Central memory CD8-positive, alpha-beta T cell (primary cell): ENCODE measurements around the gene ABCB4.

ENCODE experiments used
- ATAC-seq: fragments of 150-1000 bp; cut with Tn5 transposase; replicated peaks from 2 replicates; pipeline ENCODE4 v1.10.0; 2022; ENCODE audit warnings: mild to moderate bottlenecking, moderate FRiP score, moderate number of reproducible peaks; ENCODE audit not compliant: poor library complexity, severe bottlenecking; ENCODE audit errors: extremely low read depth
- DNase-seq, 2 donors: peaks; one replicate each; pipeline ENCODE4 v3.0.0; 2021; ENCODE audit warnings: low spot score in 2 of 2
- H3K27ac Mint-ChIP-seq: one replicate; pipeline ENCODE4 v1.8.0; 2022; ENCODE audit warnings: low read depth, mild to moderate bottlenecking, moderate library complexity, mixed read lengths
- H3K27me3 Mint-ChIP-seq: one replicate; pipeline ENCODE4 v1.8.0; 2022; ENCODE audit warnings: mixed read lengths
- H3K36me3 Mint-ChIP-seq: one replicate; pipeline ENCODE4 v1.8.0; 2022; ENCODE audit warnings: mild to moderate bottlenecking, moderate library complexity, mixed read lengths; ENCODE audit not compliant: insufficient read depth
- H3K4me1 Mint-ChIP-seq: one replicate; pipeline ENCODE4 v1.8.0; 2022; ENCODE audit warnings: mixed read lengths
- H3K4me3 Mint-ChIP-seq: one replicate; pipeline ENCODE4 v1.8.0; 2022; ENCODE audit warnings: mild to moderate bottlenecking, moderate library complexity, mixed read lengths
- H3K9me3 Mint-ChIP-seq: one replicate; pipeline ENCODE4 v1.8.0; 2022; ENCODE audit warnings: mixed read lengths

Gene ABCB4

DNA sequence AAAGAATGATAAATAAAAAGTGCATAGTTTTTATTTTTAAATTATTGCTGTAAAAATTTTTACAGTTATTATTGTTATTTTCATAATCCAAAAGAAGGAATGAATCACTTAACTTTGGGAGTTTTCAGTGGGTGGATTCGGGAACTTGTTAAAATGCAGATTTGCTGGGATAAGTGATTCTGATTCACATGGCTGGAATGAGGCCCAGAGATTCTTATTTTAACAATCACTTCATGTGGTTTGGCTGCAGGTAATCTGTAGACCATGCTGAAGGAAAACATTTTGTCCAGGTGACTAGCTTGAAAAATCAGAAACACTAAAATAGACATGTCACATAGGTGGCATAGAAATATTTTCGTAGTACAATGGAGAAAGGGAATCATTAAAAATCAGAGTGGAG is 116.1 kb downstream of the ABCB4 start:
- no peak overlapping the region for H3K4me3 Mint-ChIP-seq
- no peak overlapping the region for H3K27ac Mint-ChIP-seq
- H3K27me3 Mint-ChIP-seq: no peaks in the 10 kb centered on the region
- no peaks in the 10 kb centered on the region for H3K9me3 Mint-ChIP-seq
- no peak for ATAC-seq
- H3K4me1 Mint-ChIP-seq: no peaks in the 10 kb centered on the region
- no peak for DNase-seq
- H3K36me3 Mint-ChIP-seq: peaks cover 15% of the 10 kb centered on the region

DNA sequence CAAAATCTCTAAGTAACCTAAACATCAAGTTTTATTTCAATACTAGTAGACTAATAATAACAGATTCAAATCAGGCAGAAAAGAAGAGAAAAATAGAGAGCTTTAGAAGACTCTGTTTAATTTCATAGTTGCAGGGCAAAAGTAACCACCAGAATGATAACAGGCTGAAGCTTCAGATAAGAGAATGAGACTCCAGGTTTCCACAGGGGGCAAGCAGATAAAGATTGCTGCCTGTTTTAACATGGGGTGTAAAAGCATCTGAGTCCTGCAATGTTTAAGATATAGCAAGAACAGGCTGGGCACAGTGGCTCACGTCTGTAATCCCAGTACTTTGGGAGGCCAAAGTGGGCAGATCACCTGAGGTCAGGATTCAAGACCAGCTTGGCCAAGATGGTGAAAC is 119.0 kb downstream of the ABCB4 start:
- Mint-ChIP-seq H3K4me1 (no peaks in the 10 kb centered on the region), H3K27ac (no peak overlapping the region), H3K4me3 (no peak overlapping the region), H3K27me3 (no peaks in the 10 kb centered on the region), H3K36me3 (peaks cover 14% of the 10 kb centered on the region), H3K9me3 (no peaks in the 10 kb centered on the region)
- DNase-seq: no peak
- no peak for ATAC-seq

DNA sequence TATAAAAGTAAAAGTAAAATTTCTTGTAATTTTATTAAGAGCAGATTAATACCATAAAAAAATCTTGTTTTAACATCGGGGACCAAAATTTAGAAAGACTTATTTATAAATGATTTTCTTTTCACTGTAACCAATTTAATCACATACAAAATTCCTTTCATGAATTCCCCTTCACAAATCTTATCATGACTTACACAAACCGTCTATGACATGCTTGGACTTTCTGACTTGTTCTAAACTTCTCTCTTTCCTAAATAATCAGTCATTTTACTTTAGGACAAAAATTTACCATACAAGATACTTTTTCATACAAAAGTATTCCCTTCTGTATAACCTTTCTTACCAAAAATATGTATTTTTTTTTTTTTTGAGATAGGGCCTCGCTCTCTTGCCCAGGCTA is 120.7 kb downstream of the ABCB4 start:
- no peak for ATAC-seq
- H3K4me1 Mint-ChIP-seq: no peaks in the 10 kb centered on the region
- DNase-seq: no peak
- H3K27ac Mint-ChIP-seq: no peak overlapping the region
- peaks cover 17% of the 10 kb centered on the region for H3K36me3 Mint-ChIP-seq
- no peaks in the 10 kb centered on the region for H3K27me3 Mint-ChIP-seq
- H3K9me3 Mint-ChIP-seq: no peaks in the 10 kb centered on the region
- H3K4me3 Mint-ChIP-seq: no peak overlapping the region
